Smooth muscle cell (in vitro differentiated cells): ENCODE measurements around the gene ARHGAP26. TPM values are rescaled to one million over a fixed set of nuclear protein-coding genes. Genes with fewer than 3 reads are reported as not detected.
A peak's percentile ranks its signal among the peaks of the same experiment; 100 is the strongest.

Experiments used
- DNase-seq: peaks from one replicate; lab custom pipeline; 2025; ENCODE audit not compliant: unreplicated experiment; lab: John Stamatoyannopoulos, UW
- H2AFZ ChIP-seq: fragments of 200-600 bp; sonication (generic); 2 replicates; pipeline ENCODE4 v1.6.0; 2016; ENCODE audit warnings: antibody characterized with exemption, low read depth, mild to moderate bottlenecking
- H3F3A ChIP-seq: fragments of 200-600 bp; sonication (generic); 2 replicates; pipeline ENCODE4 v1.6.0; 2017; ENCODE audit warnings: antibody characterized with exemption, low read depth
- H3K27ac ChIP-seq: fragments of 200-600 bp; sonication (generic); 2 replicates; pipeline ENCODE4 v1.5.1; 2016; ENCODE audit warnings: low read depth, mild to moderate bottlenecking
- H3K27me3 ChIP-seq: fragments of 200-600 bp; sonication (generic); 2 replicates; pipeline ENCODE4 v1.6.1; 2016; ENCODE audit warnings: low read depth, mild to moderate bottlenecking
- H3K36me3 ChIP-seq: fragments of 200-600 bp; sonication (generic); 2 replicates; pipeline ENCODE4 v1.5.1; 2016; ENCODE audit warnings: low read depth
- H3K4me1 ChIP-seq: fragments of 200-600 bp; sonication (generic); 2 replicates; pipeline ENCODE4 v1.5.1; 2016; ENCODE audit warnings: low read depth
- H3K4me2 ChIP-seq: fragments of 200-600 bp; sonication (generic); 2 replicates; pipeline ENCODE4 v1.6.0; 2016; ENCODE audit warnings: mild to moderate bottlenecking
- H3K4me3 ChIP-seq: fragments of 200-600 bp; sonication (generic); 2 replicates; pipeline ENCODE4 v1.5.1; 2016; ENCODE audit warnings: mild to moderate bottlenecking
- H3K79me2 ChIP-seq: fragments of 200-600 bp; sonication (generic); 2 replicates; pipeline ENCODE4 v1.6.0; 2016; ENCODE audit warnings: low read depth, mild to moderate bottlenecking
- H3K9ac ChIP-seq: fragments of 200-600 bp; sonication (generic); 2 replicates; pipeline ENCODE4 v1.6.0; 2016; ENCODE audit warnings: low read depth
- H3K9me3 ChIP-seq: fragments of 200-600 bp; sonication (generic); replicated peaks from 2 replicates; pipeline ENCODE4 v1.5.1; 2016; ENCODE audit warnings: low read depth
- H4K20me1 ChIP-seq: fragments of 200-600 bp; sonication (generic); 2 replicates; pipeline ENCODE4 v1.6.0; 2016; ENCODE audit warnings: low read depth
- CTCF ChIP-seq: fragments of 200-600 bp; sonication (generic); IDR thresholded peaks from 2 replicates; pipeline ENCODE4 v1.5.1; 2017; ENCODE audit warnings: borderline replicate concordance, mild to moderate bottlenecking, antibody characterized with exemption; ENCODE audit not compliant: insufficient read depth, poor library complexity, severe bottlenecking
- WGBS: methylation state at CpG from one replicate; pipeline ENCODE4 v1.1.7; 2016; ENCODE audit warnings: low lambda C conversion rate; 5-methylcytosine and 5-hydroxymethylcytosine counted together
- polyA plus RNA-seq: library from polyadenylated mRNA; unstranded; fragments of >200 nt; fragmentation: Nextera tagmentation; extraction: Ambion mirVana; gene quantifications from 2 replicates; pipeline ENCODE4 v1.2.1, GENCODE V29; 2016
- total RNA-seq: library from RNA; depleted of rRNA; stranded (reverse); fragments of >200 nt; gene quantifications from 2 replicates; pipeline ENCODE4 v1.2.3, GENCODE V29; 2014

Gene ARHGAP26
- total and polyA plus RNA-seq, 2 experiments from 2014 or later: 2.2 to 5.1 TPM

DNA sequence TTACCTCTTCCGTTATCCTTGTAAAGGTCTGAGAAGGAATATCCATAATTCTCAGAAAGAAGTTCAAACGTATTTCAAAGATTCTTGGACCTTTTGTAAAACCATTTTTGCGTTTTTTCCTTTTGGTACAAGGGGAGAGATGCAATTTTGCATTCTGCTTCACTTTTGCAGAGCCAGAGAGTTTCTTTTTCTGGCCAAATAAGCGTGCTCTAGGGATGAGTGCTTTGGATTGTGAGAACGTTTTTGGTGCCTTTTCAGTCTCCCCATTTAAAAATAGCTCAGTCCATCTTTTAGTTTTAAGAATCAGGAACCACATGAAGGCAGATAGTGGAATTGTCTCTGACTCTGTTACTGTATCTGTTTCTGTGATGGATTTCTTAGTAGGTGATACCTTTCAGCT is 1.5 kb downstream of the ARHGAP26 start:
- Histone ChIP-seq H3K4me2 (peak overlapping the region; percentile 94), H3F3A (no peaks in the 10 kb centered on the region), H3K4me3 (peak overlapping the region; percentile 83), H3K4me1 (peaks cover 3% of the 10 kb centered on the region), H3K9me3 (no peaks in the 10 kb centered on the region), H3K79me2 (no peaks in the 10 kb centered on the region), H4K20me1 (no peaks in the 10 kb centered on the region), H3K27me3 (peaks cover 28% of the 10 kb centered on the region), H3K9ac (no peak overlapping the region), H3K36me3 (no peaks in the 10 kb centered on the region), H3K27ac (no peak overlapping the region), H2AFZ (no peak overlapping the region)
- no peak for DNase-seq
- WGBS: 32% methylated on average over 5 of the region's 5 CpGs
- no peak for TF ChIP-seq CTCF

DNA sequence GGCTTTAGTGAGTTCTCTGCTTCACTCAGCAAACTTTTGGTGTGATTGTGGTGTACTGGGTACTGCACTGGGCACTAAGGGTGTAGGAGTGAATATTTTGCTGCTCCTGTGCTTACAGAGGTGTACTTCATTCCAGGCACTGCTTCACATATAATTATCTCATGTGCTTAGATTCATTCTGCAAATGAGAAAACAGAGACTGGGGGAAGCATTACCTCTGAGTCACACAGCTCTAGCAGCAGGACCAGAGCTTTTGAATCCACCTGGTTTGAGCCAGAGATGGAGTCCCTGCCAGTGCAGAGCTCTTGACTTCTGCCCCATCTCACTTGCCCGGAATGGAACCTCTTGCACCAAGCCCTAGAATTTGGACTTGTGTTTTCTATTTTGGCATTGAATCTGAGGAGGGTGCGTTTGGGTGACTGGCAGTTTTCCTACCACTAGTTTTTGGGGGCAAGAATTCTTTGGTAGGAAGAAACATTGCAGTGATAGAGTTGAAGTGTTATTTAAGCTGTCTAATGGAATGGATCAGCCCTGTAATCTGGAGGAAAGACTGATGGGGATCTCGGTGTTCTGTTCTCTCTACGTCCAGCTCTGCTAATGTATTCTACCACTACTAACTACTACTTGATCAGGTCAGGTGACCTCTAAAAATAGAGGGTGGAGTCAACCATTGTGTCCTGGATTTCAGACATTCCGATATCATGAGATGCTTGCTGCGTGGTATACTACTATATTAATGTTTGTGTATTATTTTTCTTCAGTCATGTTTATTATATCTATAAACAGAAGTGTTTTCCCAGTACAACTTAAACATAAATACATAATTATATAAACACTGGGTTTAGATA is 2.5 kb downstream of the ARHGAP26 start:
- no peak for DNase-seq
- Histone ChIP-seq H3K79me2 (no peaks in the 10 kb centered on the region), H3F3A (no peaks in the 10 kb centered on the region), H3K4me3 (no peak overlapping the region), H3K4me2 (no peak overlapping the region), H3K9ac (no peak overlapping the region), H3K27ac (no peak overlapping the region), H2AFZ (no peak overlapping the region), H3K36me3 (no peaks in the 10 kb centered on the region), H3K27me3 (peaks cover 28% of the 10 kb centered on the region), H3K9me3 (no peaks in the 10 kb centered on the region), H4K20me1 (no peaks in the 10 kb centered on the region), H3K4me1 (peaks cover 3% of the 10 kb centered on the region)
- WGBS: 91% methylated on average over 6 of the region's 6 CpGs
- TF ChIP-seq CTCF: no peak

DNA sequence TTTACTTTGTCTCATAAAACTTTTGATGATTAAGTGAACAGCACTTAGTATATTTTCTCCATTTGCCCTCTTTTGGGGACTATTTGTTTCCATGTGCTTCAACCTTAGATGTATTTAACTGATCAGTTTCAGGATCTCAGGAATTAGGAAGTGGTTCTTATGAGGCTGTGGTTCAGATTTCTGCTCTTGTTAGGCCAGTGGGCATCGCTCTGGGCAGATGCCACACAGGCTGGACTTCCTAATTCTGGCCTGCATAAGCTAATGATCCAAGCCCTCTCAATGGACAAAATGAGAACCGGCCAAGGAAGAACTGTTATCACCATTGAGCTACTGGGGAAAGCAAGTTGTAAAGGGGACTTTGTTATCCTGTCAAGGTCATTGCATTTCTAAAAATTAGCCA is 6.9 kb downstream of the ARHGAP26 start:
- H3F3A ChIP-seq: no peaks in the 10 kb centered on the region
- no peak overlapping the region for H2AFZ ChIP-seq
- H3K4me2 ChIP-seq: no peak overlapping the region
- no peak overlapping the region for H3K9ac ChIP-seq
- no peak for TF ChIP-seq CTCF
- peaks cover 8% of the 10 kb centered on the region for H3K4me1 ChIP-seq
- peaks cover 17% of the 10 kb centered on the region for H3K27me3 ChIP-seq
- H3K79me2 ChIP-seq: no peaks in the 10 kb centered on the region
- no peak overlapping the region for H3K27ac ChIP-seq
- no peak for DNase-seq
- H3K36me3 ChIP-seq: no peaks in the 10 kb centered on the region
- no peaks in the 10 kb centered on the region for H3K9me3 ChIP-seq
- no peak overlapping the region for H3K4me3 ChIP-seq
- no peaks in the 10 kb centered on the region for H4K20me1 ChIP-seq
- WGBS: 100% methylated on average over 2 of the region's 2 CpGs

- WGBS: 98% methylated on average over 3 of the region's 3 CpGs
Observed at GRCh38 chr5:142777850-142778249, 7.7 kb downstream of the ARHGAP26 start.

More at GRCh38 chr5:142777850-142778249, 7.7 kb downstream of the ARHGAP26 start:
- Histone ChIP-seq H3K27ac (no peak overlapping the region), H3K9ac (no peak overlapping the region), H3K27me3 (peaks cover 14% of the 10 kb centered on the region), H4K20me1 (no peaks in the 10 kb centered on the region), H3K4me3 (no peak overlapping the region), H3K79me2 (no peaks in the 10 kb centered on the region), H3K4me2 (no peak overlapping the region), H3K9me3 (no peaks in the 10 kb centered on the region), H3K36me3 (no peaks in the 10 kb centered on the region), H3F3A (no peaks in the 10 kb centered on the region), H2AFZ (no peak overlapping the region), H3K4me1 (peaks cover 8% of the 10 kb centered on the region)
- no peak for DNase-seq
- no peak for TF ChIP-seq CTCF
